Neural cell (in vitro differentiated cells): Measurements from ENCODE around the gene TPRG1L.

ENCODE experiments used
- EP300 ChIP-seq: fragments of 450-650 bp; conservative IDR thresholded peaks from 2 replicates; pipeline ENCODE4 v1.6.1; 2014; ENCODE audit warnings: antibody characterized with exemption, mild to moderate bottlenecking, moderate library complexity; ENCODE audit not compliant: poor library complexity, severe bottlenecking
- EZH2 ChIP-seq: fragments of 200-600, 300-800 bp; shearing (Covaris generic), sonication (generic); IDR thresholded peaks from 2 replicates; pipeline ENCODE4 v1.6.1; 2014; ENCODE audit warnings: antibody characterized with exemption, low read length, borderline replicate concordance, mild to moderate bottlenecking; ENCODE audit not compliant: insufficient read depth, poor library complexity, severe bottlenecking
- MXI1 ChIP-seq: fragments of 450-650 bp; conservative IDR thresholded peaks from 2 replicates; pipeline ENCODE4 v1.6.1; 2014; ENCODE audit warnings: antibody characterized with exemption, mild to moderate bottlenecking; ENCODE audit not compliant: poor library complexity, severe bottlenecking
- RAD21 ChIP-seq: fragments of 450-650 bp; conservative IDR thresholded peaks from 2 replicates; pipeline ENCODE4 v1.6.1; 2014; ENCODE audit warnings: antibody characterized with exemption, mild to moderate bottlenecking, moderate library complexity
- TAF1 ChIP-seq: IDR thresholded peaks from 2 replicates; pipeline ENCODE4 v1.6.1; 2012; ENCODE audit warnings: low read depth
- TF ChIP-seq, protein P1 (sequence below): fragments of 450-650 bp; IDR thresholded peaks from 2 replicates; pipeline ENCODE4 v1.5.1; 2014; ENCODE audit warnings: antibody characterized with exemption, mild to moderate bottlenecking, moderate library complexity; ENCODE audit not compliant: poor library complexity, severe bottlenecking

DNA sequence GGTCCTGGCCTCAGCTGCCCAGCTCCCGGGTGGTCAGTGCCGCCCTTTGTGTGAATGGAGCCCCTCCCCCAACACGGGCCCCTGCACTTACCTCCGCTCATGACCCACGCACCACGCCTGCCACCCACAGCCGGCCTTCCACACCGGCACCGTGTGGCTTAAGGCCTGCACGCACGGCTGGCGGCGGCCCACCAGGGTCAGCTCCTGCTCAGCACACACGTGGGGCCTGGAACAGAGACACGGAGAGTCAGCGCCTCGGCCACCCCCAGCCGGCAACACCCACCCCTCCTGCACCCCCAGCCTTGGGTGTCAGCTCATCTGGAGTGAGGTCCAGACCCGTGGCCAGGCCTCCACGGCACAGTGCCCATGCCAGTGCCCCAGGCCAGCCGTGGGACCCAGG lies 22.4 kb upstream of the TPRG1L start:
- TF ChIP-seq RAD21 (no peak), MXI1 (no peak), EP300 (no peak), EZH2 (no peak), TAF1 (no peak)
- TF ChIP-seq, protein P1, sequence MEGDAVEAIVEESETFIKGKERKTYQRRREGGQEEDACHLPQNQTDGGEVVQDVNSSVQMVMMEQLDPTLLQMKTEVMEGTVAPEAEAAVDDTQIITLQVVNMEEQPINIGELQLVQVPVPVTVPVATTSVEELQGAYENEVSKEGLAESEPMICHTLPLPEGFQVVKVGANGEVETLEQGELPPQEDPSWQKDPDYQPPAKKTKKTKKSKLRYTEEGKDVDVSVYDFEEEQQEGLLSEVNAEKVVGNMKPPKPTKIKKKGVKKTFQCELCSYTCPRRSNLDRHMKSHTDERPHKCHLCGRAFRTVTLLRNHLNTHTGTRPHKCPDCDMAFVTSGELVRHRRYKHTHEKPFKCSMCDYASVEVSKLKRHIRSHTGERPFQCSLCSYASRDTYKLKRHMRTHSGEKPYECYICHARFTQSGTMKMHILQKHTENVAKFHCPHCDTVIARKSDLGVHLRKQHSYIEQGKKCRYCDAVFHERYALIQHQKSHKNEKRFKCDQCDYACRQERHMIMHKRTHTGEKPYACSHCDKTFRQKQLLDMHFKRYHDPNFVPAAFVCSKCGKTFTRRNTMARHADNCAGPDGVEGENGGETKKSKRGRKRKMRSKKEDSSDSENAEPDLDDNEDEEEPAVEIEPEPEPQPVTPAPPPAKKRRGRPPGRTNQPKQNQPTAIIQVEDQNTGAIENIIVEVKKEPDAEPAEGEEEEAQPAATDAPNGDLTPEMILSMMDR, result no peak
